GM10266 (cell line): ENCODE results near the gene KIF1A.

Experiments
- DNase-seq: peaks from one replicate; pipeline ENCODE4 v3.0.0; 2012; ENCODE audit errors: extremely low spot score
- TF ChIP-seq, protein P1 (sequence below): IDR thresholded peaks from 2 replicates; pipeline ENCODE4 v1.5.1; 2012; ENCODE audit warnings: mild to moderate bottlenecking, low read depth; ENCODE audit not compliant: control insufficient read depth, insufficient read depth; ENCODE audit errors: missing control alignments

Gene KIF1A

DNA sequence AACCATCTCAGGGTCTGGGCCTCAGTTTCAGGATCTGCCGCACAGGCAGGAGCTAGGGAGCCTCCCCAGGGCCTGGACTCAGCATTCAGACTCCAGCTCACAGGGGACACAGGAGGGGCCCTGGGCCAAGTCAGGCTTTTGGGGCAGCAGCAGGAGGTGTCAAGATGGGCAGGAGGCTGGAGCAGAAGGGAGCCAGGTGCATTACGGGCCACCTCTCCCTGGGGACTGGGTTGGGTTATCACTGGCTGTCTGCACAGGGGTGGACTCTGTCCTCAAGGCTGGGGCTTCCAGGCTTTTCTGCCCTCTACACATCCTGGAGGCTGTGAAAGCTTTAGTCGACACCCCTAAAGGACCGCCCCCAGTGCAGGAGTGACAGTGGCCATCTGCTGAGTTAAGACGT is 108.3 kb downstream of the KIF1A start:
- TF ChIP-seq, protein P1, sequence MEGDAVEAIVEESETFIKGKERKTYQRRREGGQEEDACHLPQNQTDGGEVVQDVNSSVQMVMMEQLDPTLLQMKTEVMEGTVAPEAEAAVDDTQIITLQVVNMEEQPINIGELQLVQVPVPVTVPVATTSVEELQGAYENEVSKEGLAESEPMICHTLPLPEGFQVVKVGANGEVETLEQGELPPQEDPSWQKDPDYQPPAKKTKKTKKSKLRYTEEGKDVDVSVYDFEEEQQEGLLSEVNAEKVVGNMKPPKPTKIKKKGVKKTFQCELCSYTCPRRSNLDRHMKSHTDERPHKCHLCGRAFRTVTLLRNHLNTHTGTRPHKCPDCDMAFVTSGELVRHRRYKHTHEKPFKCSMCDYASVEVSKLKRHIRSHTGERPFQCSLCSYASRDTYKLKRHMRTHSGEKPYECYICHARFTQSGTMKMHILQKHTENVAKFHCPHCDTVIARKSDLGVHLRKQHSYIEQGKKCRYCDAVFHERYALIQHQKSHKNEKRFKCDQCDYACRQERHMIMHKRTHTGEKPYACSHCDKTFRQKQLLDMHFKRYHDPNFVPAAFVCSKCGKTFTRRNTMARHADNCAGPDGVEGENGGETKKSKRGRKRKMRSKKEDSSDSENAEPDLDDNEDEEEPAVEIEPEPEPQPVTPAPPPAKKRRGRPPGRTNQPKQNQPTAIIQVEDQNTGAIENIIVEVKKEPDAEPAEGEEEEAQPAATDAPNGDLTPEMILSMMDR, result no peak
- no peak for DNase-seq

GRCh38 chr2:240711296-240711695 is 108.7 kb downstream of the KIF1A start:
- DNase-seq, result no peak
- TF ChIP-seq, protein P1, result no peak

- DNase-seq, result no peak
- TF ChIP-seq, protein P1, result no peak
Measured at GRCh38 chr2:240708457-240708856, 111.6 kb downstream of the KIF1A start.

DNA sequence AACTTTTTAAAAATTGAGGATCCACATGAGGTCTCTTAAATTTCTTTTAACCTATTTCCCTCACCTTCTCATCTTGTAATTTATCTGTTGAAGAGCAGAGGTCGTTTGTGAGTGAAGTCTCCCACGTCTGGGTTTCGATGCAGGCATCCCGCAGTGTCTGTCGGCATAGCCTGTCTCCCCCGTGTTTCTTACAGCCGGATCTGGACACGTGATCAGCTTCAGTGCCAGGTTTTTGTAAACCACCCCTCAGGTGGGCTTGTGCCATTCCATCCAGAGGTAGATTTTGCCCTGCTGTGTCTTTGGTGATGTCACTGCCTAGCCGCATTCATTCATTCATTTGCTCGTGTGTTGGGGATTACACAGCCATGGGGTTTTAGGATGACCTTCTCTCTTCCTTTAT is 112.2 kb downstream of the KIF1A start:
- no peak for DNase-seq
- TF ChIP-seq, protein P1, result no peak

- TF ChIP-seq, protein P1, result no peak
- DNase-seq, result no peak
Measured at GRCh38 chr2:240707043-240707756, 112.8 kb downstream of the KIF1A start.

DNA sequence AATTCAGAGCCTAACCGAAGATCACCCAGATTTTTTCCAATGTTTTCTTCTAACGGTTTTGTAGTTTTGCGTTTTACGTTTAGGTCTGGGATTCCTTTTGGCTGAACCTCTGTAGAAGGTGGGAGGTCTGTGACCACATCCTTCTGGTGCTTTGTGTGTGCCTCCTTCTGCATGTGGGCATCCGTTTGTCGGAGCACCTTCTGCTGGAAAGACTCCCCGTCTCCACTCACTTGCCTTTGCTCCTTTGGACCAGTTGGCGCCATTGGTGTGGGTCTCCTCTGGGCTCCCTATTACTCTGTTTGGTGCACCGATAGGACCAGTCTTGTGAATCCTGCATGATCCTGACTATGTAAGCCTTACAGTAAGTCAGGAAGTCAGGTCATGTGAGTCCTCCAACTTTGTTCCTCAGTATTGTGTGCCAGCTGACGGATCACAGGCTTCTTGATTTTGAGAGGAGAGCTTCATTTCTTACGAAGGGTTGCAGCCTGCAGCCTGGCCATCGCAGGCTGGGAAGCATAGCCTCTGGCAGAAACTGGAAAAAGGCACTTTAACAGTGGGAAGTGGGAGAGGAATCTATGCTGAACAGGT is 114.7 kb downstream of the KIF1A start:
- TF ChIP-seq, protein P1, result no peak

GRCh38 chr2:240704651-240705050 is 115.4 kb downstream of the KIF1A start:
- no peak for DNase-seq
- TF ChIP-seq, protein P1, result no peak

More for the DNA sequence above, 114.7 kb downstream of the KIF1A start:
- DNase-seq, result no peak
